Measurements from ENCODE around the gene AMOT.

DNA sequence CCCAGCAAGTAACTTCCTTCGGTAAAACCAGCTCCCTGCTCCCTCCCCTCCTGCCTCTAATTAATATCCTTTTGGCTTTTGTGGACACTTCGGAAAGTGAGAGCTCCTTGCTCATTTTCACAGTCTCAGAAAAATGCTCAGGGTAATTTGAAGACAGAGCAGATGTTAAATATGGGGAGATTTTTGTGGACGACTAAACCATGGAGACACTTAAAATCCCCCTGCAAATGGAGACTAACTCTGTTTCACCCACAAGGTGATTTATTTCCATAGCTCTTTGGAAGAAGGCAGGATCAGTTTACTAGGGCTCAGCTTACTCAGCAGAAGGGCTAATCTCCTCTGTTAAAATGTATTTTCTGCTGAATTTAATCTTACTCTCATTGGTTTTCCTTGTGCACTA lies 12.2 kb upstream of the AMOT start:
- TF ChIP-seq CTCF (IDR thresholded peaks at IDR 0.05) (no peak), EZH2 (IDR thresholded peaks at IDR 0.05) (no peak)

Data from neural progenitor cell (in vitro differentiated cells).